ENCODE data around the gene ZBTB7C.

The ZBTB7C gene

DNA sequence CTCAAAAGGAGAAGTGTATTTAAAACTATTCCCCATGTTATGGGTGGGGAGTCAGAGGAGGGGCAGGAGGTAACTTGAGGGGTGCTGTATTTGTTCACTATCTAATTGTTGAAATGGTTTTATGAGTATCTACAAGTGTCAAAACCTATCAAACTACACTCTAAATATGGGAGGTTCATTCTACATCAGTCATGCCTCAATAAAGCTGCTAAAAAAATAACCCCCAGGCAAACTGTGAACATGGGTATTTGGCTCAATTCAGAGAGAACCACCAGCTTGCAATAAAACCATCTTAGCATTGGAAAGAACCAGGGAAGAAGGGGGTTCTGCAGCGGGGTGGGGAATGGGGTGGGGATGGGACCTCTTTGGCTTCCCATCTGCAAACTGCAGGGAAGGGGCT, 302.7 kb downstream of the ZBTB7C start:
- DNase-seq, result no peak

DNA sequence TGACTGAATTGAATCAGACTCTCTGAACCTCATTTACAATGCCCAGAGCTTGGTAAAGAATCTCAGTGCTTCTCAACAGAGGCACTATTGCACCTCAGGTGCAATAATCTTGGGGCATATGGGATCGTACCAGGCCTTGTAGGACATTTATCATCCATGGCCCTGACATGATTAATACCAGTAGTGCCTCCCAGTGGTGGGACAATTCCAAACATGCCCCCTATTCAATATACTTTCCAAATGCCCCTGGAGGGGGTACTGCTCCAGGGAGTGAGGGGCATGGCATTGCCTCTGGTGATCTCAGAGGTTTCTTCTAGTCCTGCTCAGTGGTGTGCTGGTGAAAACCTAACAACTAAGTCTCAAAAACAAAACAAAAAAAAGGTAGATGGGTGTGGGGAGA, 303.9 kb downstream of the ZBTB7C start:
- DNase-seq, result no peak

GRCh38 chr18:48104705-48105104, 304.5 kb downstream of the ZBTB7C start:
- no peak for DNase-seq

GRCh38 chr18:48100651-48101165, 308.5 kb downstream of the ZBTB7C start:
- no peak for DNase-seq

DNA sequence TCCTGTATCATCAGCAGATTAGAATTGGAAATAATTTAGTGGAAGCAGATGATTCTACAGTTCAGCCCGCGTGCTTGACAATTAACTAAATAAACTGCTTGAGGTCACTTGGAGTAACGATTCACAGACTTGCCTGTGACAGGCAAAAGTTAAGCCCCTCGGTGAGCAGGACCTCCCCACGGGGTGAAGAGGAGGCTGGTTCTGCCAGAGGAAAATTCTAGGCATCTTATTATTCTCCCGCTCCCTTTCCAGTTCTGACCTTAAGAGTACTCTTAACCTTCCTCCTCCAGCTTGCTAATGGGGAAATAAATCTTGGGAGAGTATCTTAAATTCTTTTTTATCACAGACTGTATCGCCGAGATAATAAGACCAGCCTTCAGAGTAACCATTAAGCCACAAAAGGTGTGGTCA, 309.0 kb downstream of the ZBTB7C start:
- DNase-seq, result no peak

DNA sequence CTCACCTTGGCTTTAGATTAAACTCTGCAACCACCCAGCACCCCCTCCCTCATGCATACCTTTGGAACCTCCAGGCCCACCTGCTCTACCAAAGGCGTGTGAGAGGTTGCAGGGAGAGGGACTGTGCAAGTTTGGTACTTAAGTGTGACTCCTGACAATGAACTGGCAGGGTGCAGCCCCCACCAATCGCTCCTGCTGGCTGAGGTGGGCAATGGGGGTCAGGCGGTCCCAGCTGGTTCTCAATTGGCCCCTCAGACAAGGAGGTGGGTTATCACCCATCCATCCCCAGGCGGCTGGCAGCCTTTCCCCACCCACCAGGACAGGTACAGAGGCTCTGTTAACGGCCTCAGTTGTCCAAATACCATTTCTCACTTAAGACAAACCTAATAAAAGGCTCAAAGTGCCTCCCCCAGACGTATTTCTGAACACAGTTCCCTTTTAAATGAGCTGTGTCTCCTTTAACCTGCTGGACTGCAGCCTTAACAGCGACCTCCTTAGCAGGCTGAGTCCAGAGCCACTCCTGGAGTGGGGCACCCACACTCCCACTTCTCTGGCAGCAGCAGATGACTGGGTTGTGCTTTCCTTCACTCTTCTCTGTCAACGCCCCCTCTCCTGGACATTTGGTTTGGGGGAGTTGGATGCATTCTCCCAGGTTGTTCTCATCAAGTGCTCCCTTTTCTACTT, 309.6 kb downstream of the ZBTB7C start:
- no peak for DNase-seq

GRCh38 chr18:48098538-48098937, 310.6 kb downstream of the ZBTB7C start:
- no peak for DNase-seq

- no peak for DNase-seq
Measured at GRCh38 chr18:48098007-48098406, 311.2 kb downstream of the ZBTB7C start.

DNA sequence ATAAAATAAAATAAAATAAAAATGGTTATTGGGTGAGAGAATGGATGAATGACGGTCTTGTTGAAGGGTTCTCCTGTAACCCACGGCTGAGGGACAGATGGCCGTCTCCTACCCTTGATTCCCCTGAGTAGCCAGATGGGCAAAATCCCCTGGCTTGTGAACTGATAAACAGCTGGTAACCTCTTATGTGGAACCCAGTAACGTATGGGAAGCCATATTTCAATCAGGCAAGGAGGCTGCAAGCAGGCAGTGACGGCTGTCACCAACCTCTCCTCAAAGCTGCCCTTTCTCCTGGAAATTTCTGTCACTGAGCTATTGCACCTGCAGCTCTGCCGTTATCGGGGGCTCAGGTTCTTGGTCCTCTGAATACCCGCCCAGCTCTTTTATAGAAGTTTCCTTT, 313.5 kb downstream of the ZBTB7C start:
- DNase-seq, result no peak

DNA sequence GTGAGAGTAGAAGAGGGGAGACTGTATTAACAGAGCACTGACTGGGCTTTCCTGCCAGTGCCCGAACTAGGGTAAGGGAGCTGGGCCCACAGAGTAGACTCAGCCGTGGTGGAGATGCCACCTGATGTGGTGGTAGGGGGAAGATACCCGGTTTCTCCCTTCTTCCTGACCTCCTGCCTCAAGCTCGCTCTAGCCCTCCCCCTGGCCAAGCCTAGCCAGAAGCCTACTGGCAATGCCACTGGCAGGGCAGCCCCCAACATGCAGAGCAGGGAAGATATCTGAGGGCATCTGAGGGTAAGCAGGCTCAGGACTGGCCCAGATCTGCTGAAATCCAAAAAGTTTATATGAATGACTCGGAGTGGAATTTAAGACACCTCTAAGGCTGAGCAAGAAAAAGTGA, 316.1 kb downstream of the ZBTB7C start:
- DNase-seq, result no peak

DNA sequence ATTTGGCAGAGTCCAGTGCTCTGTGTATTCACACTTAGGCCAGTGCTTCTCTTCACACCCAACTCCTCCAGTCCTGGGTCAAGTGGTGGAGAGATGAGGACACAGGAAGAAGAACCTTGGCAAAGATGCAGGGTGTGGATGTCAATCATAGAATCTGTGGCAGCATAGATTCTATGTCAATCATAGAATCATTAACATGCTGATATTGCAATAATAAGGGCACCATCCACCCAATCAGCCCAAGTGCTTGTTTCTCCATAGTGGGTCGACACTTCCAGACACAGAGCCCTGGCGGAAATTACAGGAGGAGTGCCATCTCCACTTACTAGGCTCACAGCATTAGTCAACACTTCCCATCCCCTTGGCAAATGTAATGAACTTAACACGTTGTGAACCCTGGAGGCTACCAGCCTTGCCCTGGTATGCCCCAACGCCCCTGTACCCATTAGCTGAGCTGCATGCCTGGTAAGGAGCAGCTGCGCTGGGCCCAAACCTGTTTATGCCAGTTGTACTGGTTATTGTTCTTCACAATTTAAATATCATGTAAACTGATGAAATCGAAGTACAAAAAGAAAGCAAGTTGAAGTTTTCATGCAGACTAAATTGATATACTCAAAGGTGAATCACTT, 317.2 kb downstream of the ZBTB7C start:
- no peak for DNase-seq

GRCh38 chr18:48090702-48091101, 318.5 kb downstream of the ZBTB7C start:
- DNase-seq, result no peak

DNA sequence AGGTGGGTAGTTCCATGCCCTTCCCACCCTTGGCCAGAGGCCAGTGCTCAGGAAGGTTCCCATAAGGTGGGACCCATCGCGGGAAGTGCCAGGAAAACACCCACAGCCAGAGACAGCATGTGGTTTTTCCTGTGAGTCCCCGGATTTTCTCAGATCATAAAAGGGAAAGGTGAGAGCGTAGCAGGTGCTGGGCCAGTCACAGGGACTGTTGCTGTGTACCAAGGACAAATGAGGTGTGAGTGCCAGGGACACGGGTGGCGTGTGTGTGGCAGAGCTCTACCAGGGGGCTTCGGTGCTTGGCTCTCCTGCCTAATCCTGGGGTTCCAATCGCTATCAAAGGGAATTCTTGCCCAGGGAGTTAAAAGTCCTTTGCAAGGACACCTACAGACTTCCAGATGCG, 319.2 kb downstream of the ZBTB7C start:
- no peak for DNase-seq

GRCh38 chr18:48085781-48086487, 323.2 kb downstream of the ZBTB7C start:
- no peak for DNase-seq

DNA sequence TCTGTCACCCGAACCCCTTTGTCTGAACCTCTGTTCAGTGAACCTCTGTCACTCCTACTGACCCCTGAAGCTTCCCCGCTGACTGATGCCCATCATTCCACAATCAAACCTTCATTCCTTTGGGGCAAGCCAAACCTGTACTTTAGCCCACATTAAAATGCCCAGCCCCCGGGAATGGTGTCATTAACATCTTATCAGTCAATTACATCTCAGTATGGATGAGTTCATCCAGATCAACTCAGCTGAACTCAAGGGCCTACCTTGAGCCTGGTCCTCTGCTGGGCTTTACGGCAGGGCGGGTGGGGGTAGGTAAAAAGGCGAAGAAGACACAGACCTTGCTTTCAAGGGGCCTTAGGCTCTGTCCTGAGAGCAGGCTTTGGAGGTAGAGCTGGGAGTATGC, 324.3 kb downstream of the ZBTB7C start:
- DNase-seq, result no peak

DNA sequence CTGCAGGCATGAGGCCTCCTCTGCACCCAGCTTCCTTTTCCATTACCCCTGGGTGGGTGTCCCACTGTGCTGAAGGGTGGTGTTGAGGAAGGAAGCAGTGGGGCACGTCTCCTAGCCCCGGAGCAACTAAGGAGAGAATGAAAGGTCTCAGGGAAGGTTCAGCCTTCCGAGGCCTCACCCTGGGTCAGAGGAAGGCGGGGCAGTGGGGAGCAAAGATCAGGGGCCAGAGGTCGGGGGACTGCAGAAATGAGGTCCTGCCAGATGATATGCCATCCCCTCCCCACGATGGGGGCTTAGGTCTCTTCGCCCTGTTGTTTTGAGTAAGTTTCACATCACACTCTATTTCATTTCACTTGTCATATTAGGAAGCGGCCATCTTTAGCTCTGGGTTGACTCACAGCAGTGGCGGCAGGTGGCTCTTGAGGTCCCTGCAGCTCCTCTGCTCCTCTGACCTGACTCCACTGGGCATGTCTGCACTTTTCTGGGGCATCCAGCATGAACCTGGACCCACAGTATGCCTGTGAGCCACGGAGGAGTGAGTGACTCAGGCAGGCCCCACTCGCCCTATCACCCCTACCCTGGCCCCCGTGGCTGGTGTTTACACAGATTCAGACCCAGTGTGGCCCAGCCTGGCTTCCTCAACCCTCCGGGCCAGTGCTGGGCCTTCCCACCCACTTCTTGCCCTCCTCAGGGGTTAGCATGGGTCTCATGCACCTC, 325.0 kb downstream of the ZBTB7C start:
- DNase-seq, result no peak

GRCh38 chr18:48080546-48080945, 328.6 kb downstream of the ZBTB7C start:
- no peak for DNase-seq

- DNase-seq, result no peak
Measured at GRCh38 chr18:48079885-48080284, 329.3 kb downstream of the ZBTB7C start.

- no peak for DNase-seq
Measured at GRCh38 chr18:48078448-48078847, 330.7 kb downstream of the ZBTB7C start.

DNA sequence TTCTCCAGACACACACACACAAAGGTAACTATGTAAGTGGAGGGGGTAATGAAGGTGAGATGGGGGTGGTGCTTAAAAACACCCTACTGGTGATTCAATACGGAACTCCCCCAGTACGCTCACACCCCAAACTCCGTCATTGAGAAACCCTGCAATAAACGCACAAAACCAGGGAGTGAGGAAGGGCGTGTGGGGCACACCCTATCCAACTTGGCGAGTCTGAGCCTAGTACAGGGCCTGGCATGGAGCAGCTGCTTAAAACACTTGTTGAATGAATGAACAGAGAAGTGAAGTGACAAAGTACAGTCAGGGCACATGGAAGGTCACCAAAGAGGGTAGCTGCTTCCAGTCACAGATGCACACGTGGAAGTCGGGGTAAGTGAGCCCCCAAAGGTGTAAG, 331.9 kb downstream of the ZBTB7C start:
- no peak for DNase-seq

DNA sequence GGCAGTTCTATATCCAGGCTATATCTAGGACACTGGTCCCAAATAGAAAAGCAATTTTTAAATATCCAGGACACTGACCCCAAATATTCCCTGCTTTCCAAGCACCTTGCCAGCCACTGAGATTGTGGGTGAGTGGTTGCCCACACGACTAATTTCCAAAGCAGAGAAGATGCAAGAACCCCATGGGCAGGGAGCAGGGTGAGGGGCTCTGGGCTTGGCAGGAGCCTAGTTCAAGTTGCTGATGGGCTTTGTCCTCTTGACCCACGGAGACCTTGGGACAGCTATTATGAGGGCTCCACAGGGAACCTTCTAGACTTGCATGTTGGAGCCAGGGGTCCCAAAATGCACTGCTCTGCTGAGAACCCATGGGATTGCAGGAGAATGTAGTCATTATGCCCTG, 332.7 kb downstream of the ZBTB7C start:
- no peak for DNase-seq

- no peak for DNase-seq
Measured at GRCh38 chr18:48075707-48076093, 333.5 kb downstream of the ZBTB7C start.

GRCh38 chr18:48074929-48075706, 334.1 kb downstream of the ZBTB7C start:
- no peak for DNase-seq
